Natural killer cell (primary cell): Measurements from ENCODE around the gene PRKAR1A. TPM values are rescaled to one million over a fixed set of nuclear protein-coding genes. Genes with fewer than 3 reads are reported as not detected.

Experiments
- ATAC-seq, 3 donors: fragments of 150-1000 bp in 2 of 3; fragments of 200-7000 bp in 1 of 3; cut with Tn5 transposase; 1 replicate in 1 of 3; 2 replicates in 2 of 3; pipeline ENCODE4 v1.10.0; 2021; ENCODE audit warnings: mild to moderate bottlenecking in 2 of 3, moderate library complexity in 2 of 3
- DNase-seq, 2 donors: peaks; one replicate each; pipeline versions ENCODE4 v3.0.0 to v3.0.0-alpha.2; 2013 to 2021; ENCODE audit warnings: mixed read lengths in 1 of 2
- H3K27ac ChIP-seq: one replicate; pipeline ENCODE4 v1.5.1; 2013; ENCODE audit warnings: mild to moderate bottlenecking, low read length
- H3K27me3 ChIP-seq: one replicate; pipeline ENCODE4 v1.6.1; 2013; ENCODE audit warnings: low read length; ENCODE audit not compliant: control insufficient read depth, insufficient read depth
- H3K36me3 ChIP-seq: one replicate; pipeline ENCODE4 v1.6.1; 2013; ENCODE audit warnings: low read length; ENCODE audit not compliant: control insufficient read depth, insufficient read depth
- H3K4me1 ChIP-seq: one replicate; pipeline ENCODE4 v1.6.1; 2013; ENCODE audit warnings: low read length; ENCODE audit not compliant: control insufficient read depth, insufficient read depth
- H3K4me3 ChIP-seq: one replicate; pipeline ENCODE4 v1.5.1; 2013; ENCODE audit warnings: low read length
- H3K9me3 ChIP-seq: one replicate; pipeline ENCODE4 v1.6.1; 2013; ENCODE audit warnings: low read length; ENCODE audit not compliant: control insufficient read depth, insufficient read depth
- H3K27ac Mint-ChIP-seq, 2 donors: one replicate each; pipeline ENCODE4 v1.8.0; 2022; ENCODE audit warnings: mild to moderate bottlenecking in 2 of 2, mixed read lengths in 2 of 2, moderate library complexity in 1 of 2
- H3K27me3 Mint-ChIP-seq, 2 donors: one replicate each; pipeline ENCODE4 v1.8.0; 2022; ENCODE audit warnings: low read depth in 2 of 2, mixed read lengths in 2 of 2
- H3K36me3 Mint-ChIP-seq: one replicate; pipeline ENCODE4 v1.8.0; 2022; ENCODE audit warnings: mixed read lengths
- H3K4me1 Mint-ChIP-seq, 2 donors: one replicate each; pipeline ENCODE4 v1.8.0; 2022; ENCODE audit warnings: mixed read lengths in 2 of 2
- H3K4me3 Mint-ChIP-seq: one replicate; pipeline ENCODE4 v1.8.0; 2022; ENCODE audit warnings: mild to moderate bottlenecking, moderate library complexity, mixed read lengths
- H3K9me3 Mint-ChIP-seq, 2 donors: one replicate each; pipeline ENCODE4 v1.8.0; 2022; ENCODE audit warnings: mixed read lengths in 2 of 2
- CTCF ChIP-seq: fragments of 200-600 bp; IDR thresholded peaks from one replicate; pipeline ENCODE4 v1.8.0; 2022; ENCODE audit warnings: antibody characterized with exemption
- WGBS: methylation state at CpG from one replicate; pipeline ENCODE4 v1.1.7; 2013; ENCODE audit warnings: missing lambda C conversion rate; ENCODE audit not compliant: insufficient coverage; 5-methylcytosine and 5-hydroxymethylcytosine counted together
- intact Hi-C: fragments of 100-400 bp; cut with micrococcal nuclease; formaldehyde crosslinking; loops from one replicate; pipeline ENCODE4 v1.14.2; 2022
- total RNA-seq, 4 donors: library from RNA; stranded (reverse); fragments of 120-200 nt in 1 of 4; gene quantifications; one replicate each; pipeline versions ENCODE4 v1.2.3 to v1.2.4, GENCODE V29; 2013 to 2022

The PRKAR1A gene
- total RNA-seq, 3 donors from 2014 or later (not counting 1 experiment from before 2014, with no cell fraction given), result 215 to 267 (median 234) TPM

DNA sequence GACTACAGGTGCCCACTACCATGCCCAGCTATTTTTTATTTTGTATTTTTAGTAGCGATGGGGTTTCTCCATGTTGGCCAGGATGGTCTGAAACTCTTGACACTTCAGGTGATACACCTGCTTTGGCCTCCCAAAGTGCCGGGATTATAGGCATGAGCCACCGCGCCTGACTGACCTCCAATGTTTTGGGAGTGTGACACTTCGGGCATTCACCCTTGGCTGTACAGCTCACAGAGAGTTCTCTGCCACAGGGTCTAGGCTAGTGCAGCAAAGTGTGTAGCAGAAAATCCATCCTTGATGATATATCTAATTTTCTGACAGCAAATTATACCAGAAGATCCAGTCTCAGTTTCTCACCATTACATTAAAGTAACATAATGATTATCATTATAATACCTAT, 74.8 kb downstream of the PRKAR1A start:
- no peak for ATAC-seq
- no peaks in the 10 kb centered on the region for H3K9me3 Mint-ChIP-seq
- no peak overlapping the region for H3K27ac Mint-ChIP-seq
- H3K27me3 ChIP-seq, result peaks cover 3% of the 10 kb centered on the region
- no peak for TF ChIP-seq CTCF
- intact Hi-C loops, result no loop called here
- no peaks in the 10 kb centered on the region for H3K36me3 Mint-ChIP-seq
- 88% methylated on average over 5 of the region's 5 CpGs for WGBS
- H3K4me3 Mint-ChIP-seq, result no peak overlapping the region
- H3K4me1 Mint-ChIP-seq, result no peaks in the 10 kb centered on the region
- no peaks in the 10 kb centered on the region for H3K9me3 ChIP-seq
- H3K36me3 ChIP-seq, result no peaks in the 10 kb centered on the region
- H3K4me3 ChIP-seq, result no peak overlapping the region
- no peak for DNase-seq
- no peaks in the 10 kb centered on the region for H3K4me1 ChIP-seq
- H3K27ac ChIP-seq, result no peak overlapping the region
- H3K27me3 Mint-ChIP-seq, result peaks cover 3 to 7% of the 10 kb centered on the region in 2 donors

DNA sequence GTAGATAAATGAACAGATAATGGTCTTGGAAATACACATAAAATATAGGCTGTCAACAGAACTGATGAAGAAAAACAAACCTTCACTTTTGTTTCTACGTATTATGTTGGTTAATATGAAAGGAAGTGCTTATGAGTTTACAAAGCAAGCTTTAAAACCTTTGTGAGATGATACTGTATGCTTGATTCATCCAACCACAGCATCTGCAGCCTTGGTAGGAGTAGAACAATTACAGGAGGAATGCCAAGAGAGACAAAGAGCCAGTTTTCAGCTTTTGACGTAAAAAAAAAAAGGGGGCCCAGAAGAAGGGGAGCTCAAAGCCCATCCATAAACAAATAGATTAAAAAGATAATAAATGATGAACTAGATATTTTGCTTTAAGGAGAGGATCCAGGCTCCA, 75.6 kb downstream of the PRKAR1A start:
- no peak for TF ChIP-seq CTCF
- H3K27me3 ChIP-seq, result peaks cover 3% of the 10 kb centered on the region
- no peak overlapping the region for H3K27ac Mint-ChIP-seq
- no peaks in the 10 kb centered on the region for H3K9me3 Mint-ChIP-seq
- H3K9me3 ChIP-seq, result no peaks in the 10 kb centered on the region
- no peaks in the 10 kb centered on the region for H3K36me3 Mint-ChIP-seq
- no peak overlapping the region for H3K4me3 ChIP-seq
- no peak for DNase-seq
- no CpG with 5 or more reads among the region's 2 CpGs for WGBS
- H3K36me3 ChIP-seq, result no peaks in the 10 kb centered on the region
- peaks cover 8 to 14% of the 10 kb centered on the region in 2 donors for H3K27me3 Mint-ChIP-seq
- H3K4me3 Mint-ChIP-seq, result no peak overlapping the region
- no peak for ATAC-seq
- H3K4me1 ChIP-seq, result no peaks in the 10 kb centered on the region
- no peak overlapping the region for H3K27ac ChIP-seq
- intact Hi-C loops, result no loop called here
- H3K4me1 Mint-ChIP-seq, result no peaks in the 10 kb centered on the region

DNA sequence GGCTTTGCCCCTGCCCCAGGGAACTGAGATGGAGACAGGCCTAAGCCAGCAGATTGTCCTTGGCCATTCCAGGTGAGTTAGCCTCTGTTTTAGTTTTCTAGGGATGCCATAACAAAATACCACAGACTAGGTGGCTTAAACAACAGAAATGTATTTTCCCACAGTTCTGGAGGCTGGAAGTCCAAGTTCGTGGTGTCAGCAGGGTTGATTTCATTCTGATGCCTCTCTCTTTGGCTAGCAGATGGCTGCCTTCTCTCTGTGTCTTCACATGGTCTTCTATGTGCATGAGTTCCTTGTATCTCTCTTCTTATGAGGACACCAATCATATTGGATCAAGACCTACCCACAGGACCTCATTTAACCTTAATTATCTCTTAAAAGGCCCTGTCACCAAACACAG, 76.1 kb downstream of the PRKAR1A start:
- TF ChIP-seq CTCF, result no peak
- Histone ChIP-seq H3K9me3 (no peaks in the 10 kb centered on the region), H3K4me1 (no peaks in the 10 kb centered on the region), H3K4me3 (no peak overlapping the region), H3K36me3 (no peaks in the 10 kb centered on the region), H3K27me3 (peaks cover 3% of the 10 kb centered on the region), H3K27ac (no peak overlapping the region)
- peaks cover 10 to 19% of the 10 kb centered on the region in 2 donors for H3K27me3 Mint-ChIP-seq
- H3K36me3 Mint-ChIP-seq, result no peaks in the 10 kb centered on the region
- ATAC-seq (no peak), DNase-seq (no peak)
- intact Hi-C loops, result no loop called here
- H3K4me3 Mint-ChIP-seq, result no peak overlapping the region
- WGBS, result 50% methylated on average over 1 of the region's 1 CpG
- H3K4me1 Mint-ChIP-seq, result no peaks in the 10 kb centered on the region
- H3K9me3 Mint-ChIP-seq, result no peaks in the 10 kb centered on the region
- no peak overlapping the region for H3K27ac Mint-ChIP-seq

GRCh38 chr17:68589086-68589485, 76.9 kb downstream of the PRKAR1A start:
- 94% methylated on average over 3 of the region's 3 CpGs for WGBS
- Mint-ChIP-seq H3K27me3 (peaks cover 17 to 26% of the 10 kb centered on the region in 2 donors), H3K4me1 (no peaks in the 10 kb centered on the region), H3K36me3 (no peaks in the 10 kb centered on the region), H3K9me3 (no peaks in the 10 kb centered on the region), H3K4me3 (no peak overlapping the region), H3K27ac (no peak overlapping the region)
- Histone ChIP-seq H3K9me3 (no peaks in the 10 kb centered on the region), H3K36me3 (no peaks in the 10 kb centered on the region), H3K27me3 (peaks cover 3% of the 10 kb centered on the region), H3K4me1 (no peaks in the 10 kb centered on the region), H3K27ac (no peak overlapping the region), H3K4me3 (no peak overlapping the region)
- no peak for TF ChIP-seq CTCF
- ATAC-seq (no peak), DNase-seq (no peak)
- intact Hi-C loops, result no loop called here
